Pons (tissue), 1 donor: ENCODE data around the gene INPP5J.
A peak's percentile ranks its signal among the peaks of the same experiment; 100 is the strongest.
"Not testable (repeated sequence)": the region's sequence is repeated elsewhere in the genome, so short reads cannot be mapped to it uniquely, and the experiment has no call there.

ENCODE experiments used
- DNase-seq: peaks from one replicate; pipeline ENCODE4 v3.0.0-alpha.2; 2016; ENCODE audit warnings: low spot score

Gene INPP5J, protein sequence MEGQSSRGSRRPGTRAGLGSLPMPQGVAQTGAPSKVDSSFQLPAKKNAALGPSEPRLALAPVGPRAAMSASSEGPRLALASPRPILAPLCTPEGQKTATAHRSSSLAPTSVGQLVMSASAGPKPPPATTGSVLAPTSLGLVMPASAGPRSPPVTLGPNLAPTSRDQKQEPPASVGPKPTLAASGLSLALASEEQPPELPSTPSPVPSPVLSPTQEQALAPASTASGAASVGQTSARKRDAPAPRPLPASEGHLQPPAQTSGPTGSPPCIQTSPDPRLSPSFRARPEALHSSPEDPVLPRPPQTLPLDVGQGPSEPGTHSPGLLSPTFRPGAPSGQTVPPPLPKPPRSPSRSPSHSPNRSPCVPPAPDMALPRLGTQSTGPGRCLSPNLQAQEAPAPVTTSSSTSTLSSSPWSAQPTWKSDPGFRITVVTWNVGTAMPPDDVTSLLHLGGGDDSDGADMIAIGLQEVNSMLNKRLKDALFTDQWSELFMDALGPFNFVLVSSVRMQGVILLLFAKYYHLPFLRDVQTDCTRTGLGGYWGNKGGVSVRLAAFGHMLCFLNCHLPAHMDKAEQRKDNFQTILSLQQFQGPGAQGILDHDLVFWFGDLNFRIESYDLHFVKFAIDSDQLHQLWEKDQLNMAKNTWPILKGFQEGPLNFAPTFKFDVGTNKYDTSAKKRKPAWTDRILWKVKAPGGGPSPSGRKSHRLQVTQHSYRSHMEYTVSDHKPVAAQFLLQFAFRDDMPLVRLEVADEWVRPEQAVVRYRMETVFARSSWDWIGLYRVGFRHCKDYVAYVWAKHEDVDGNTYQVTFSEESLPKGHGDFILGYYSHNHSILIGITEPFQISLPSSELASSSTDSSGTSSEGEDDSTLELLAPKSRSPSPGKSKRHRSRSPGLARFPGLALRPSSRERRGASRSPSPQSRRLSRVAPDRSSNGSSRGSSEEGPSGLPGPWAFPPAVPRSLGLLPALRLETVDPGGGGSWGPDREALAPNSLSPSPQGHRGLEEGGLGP

DNA sequence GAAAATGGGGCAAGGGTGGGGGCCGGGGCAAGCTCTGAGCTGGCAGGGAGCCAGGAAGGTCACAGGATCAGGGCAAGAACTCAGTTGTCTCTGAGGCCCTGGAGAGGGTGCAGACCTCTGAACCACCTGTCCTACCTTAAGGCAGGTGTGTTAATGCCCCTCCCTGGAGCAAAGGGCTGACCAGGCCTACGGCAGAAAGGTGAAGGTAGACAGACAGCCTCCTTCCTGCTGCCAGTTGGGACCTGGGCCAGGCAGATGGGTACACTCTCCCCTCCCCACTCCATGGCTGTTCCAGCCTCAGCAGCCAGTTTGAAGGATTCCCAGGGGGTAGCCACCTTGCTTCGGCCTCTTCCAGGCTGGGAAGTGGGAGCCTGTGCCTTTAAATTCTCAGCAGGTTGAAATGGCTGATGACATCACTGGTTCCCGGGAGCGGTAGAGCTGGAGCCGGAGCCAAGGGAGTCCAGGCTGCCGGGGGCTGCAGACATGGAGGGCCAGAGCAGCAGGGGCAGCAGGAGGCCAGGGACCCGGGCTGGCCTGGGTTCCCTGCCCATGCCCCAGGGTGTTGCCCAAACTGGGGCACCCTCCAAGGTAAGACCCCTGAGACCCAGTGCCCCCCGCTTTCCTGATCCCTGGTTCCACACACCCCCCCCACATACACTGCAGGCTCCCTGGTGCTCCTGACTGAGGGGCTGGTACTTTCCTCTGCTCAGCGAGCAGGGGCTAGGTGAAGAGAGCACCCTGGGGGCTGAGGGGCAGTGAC, at the start of gene INPP5J:
INPP5J (plus strand) TSS at position 435 of the 760 bp plus-strand sequence; CDS start at position 484, 49 bp downstream.
- DNase-seq: peak; percentile 29

DNA sequence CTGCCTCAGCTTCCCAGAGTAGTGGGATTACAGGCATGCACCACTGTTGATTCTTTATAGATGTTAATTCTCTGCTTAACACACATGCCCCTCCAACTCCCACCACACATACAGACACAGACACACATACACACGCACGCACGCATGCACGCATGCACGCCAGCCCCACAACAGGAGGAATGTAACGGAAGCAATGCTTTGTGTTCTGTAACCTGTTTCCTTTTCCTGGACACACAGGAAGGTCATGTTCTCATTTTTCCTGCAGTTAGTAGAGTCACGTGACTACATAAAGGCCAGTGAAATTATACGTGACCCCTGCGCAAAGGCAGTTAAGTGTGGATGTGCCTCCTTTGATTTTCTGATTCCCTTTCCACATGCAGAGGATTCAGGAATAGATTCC, 49.6 kb upstream of the INPP5J start:
- not testable (repeated sequence) for DNase-seq

DNA sequence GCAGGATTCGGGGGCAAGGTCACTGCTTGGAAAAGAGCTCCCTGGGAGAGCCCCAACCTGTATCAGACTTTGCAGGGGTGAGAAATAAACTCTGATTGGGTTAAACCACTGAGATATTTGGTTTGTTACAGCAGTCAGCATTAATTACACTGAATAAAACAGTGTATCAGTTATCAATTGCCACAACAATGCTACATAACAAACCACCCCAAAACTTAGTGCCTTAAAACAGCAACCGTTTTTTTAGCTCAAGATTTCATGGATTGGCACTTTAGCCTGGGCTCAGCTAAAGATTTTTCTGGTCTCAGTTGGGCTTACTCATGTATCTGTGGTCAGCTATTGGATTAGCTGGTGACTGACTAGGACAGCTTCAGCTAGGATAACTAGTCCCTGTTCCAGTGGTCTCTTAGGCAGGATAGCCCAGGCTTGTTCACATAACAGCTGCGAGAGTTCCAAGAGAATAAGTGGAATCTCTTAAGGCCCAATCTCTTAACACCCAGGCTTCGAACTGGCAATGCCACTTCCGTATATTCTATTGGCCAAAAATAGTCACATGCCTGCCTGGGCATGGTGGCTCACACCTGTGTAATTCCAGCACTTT, 49.1 kb upstream of the INPP5J start:
- not testable (repeated sequence) for DNase-seq

DNA sequence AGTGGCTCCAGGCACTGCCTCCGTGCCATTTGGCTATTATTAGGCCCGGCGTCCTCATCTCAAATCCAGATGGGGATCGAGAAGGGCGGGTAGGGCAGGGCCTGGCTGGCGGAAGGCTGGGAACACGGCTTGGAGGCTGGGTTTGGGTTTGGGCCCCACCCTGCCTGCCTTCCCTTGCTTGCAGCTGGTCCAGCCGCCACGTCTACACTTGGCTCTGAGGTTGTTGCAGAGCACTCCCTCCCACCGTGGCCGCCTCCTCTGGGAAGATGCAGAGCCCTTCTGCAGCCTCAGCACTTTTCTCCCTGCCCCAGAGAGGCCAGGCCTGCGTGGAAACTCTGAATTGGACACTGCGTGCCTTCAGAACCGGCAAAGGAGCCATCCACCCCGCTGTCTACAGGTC, 46.8 kb upstream of the INPP5J start:
- DNase-seq: no peak

DNA sequence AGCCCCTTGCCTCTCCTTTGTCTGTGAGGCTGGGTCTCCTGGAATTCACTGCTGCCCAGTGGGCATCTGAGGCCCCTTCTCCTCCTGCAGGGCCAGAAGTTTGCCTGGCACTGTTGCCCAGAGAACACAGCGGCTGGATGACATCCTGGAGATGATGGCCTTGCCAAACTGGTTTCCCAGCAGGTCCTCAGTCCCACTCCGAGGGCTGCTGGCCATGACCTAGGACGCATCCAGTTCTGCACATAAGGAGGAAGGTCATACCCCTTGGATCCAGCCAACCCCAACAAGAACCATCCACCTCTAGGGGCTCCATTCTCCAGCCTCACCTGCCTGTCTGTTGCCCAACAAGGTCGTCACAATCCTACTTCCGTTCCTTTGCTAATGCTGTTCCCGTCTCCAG, 45.1 kb upstream of the INPP5J start:
- DNase-seq: no peak

DNA sequence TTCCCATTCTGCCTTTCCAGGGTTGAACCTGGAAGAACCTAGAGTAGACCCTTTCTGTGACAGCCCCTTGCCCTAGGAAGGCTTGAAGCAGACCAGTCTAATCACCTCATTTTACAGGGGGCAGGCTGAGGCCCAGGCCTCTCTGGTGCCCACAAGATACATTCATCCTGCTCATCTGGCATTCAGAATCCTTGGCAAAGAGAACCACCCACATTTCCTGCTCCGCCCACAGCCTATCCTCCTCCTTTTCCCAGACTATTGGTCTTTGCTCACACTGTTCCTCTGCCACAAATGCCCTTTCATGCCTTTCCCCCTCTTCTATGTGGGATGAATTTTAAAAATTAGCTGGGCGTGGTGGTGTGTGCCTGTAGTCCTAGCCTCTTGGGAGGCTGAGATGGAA, 44.4 kb upstream of the INPP5J start:
- DNase-seq: not testable (repeated sequence)

DNA sequence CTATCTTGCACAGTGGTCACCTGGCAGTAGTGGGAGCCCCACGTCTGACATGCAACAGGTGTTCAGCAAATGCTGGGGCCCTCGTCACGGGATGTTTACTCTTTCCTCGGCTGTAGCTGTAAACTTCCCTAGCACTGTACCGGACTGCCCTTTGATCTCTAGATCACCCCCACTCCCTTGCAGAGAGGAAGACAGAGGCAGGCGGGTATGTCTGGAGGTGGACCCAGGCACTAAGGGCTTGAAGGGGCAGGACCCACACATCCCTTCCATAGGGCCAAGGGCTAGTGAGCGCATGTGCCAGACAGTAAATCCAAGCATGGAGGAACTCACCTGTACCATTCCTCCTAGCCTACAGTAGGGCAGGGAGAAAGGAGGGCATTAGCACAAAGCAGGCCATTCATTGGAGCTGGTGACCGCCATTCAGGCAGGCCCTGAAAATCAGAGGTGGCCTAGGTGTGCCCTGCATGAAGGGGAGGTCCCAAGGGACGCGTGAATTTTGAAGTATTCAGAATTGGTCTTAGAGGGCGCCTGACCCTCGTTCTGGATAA, 43.6 kb upstream of the INPP5J start:
- DNase-seq: no peak

DNA sequence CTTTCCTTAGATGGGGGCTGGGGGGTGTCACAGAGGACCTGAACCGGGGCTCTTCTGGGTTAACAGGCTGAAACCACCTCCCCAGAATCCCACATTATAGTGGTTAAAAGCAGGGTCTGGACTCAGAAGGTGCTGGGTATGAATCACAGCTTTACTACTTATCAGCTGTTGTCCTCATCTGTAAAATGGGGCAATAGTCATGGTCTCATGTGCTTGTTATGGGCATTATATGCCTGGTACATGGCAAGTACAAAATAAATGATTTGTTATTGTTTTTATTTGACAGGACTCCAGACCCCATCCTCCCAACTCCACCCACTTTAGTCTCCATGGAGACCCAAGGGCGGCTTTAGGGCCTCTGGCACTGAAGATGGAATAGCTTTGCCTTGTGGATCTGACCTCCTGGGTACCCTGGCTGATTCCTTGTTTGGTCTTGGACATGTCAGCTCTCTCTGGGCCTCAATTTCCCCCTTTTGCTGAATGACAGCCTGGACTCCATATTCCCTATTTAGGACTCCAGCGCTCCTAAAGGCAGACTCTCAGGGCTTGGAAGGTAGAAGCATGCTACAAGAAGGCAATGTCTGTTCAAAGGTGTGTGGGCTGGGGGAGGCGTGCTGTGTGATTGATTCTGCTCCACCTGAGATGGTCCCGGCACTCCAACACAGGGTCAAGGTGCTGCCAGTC, 42.5 kb upstream of the INPP5J start:
- DNase-seq: no peak

DNA sequence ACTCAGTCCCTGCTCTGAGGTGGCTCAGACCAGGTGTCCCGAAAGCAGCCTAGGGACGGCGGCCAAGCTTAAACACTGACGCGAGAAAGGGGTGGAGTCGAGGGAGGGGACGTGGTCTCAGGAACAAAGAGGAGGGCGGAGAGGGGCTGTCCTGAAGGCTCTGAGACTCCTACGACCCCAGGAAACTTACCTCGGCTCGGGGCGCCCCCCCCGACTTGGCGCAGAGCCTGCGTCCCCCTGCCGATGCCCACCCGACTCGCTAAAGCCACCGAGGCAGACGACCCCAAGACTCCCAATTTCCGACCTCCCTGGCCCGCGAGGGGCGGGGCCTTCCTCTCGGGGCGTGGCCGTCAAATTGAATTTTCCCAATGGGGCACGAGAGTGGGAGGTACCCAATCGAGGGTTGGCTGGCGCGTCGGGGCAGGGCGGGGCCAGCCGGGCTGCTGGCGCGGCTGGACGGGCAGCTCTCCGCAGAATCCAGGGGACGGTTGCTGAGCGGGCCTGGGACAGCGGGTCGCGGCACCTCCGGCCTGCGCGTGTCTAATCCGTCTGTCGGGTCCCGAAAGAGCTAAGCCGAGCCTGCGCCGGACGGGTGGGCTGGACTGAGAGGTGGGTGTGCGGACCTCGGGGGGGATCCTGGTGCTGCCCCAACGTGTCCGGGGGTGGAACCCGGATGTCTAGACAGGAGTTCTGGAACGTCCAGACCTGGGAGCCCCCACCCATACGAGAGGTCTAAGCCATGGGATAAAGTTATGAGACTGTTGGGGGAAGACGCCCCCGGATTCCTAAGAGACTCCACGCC, 41.7 kb upstream of the INPP5J start, which contains the start of gene SMTN:
SMTN (plus strand) TSS at position 471 of the 802 bp plus-strand sequence. CDS start 1,941 bp downstream, outside the sequence.
- peak; percentile 67 for DNase-seq

DNA sequence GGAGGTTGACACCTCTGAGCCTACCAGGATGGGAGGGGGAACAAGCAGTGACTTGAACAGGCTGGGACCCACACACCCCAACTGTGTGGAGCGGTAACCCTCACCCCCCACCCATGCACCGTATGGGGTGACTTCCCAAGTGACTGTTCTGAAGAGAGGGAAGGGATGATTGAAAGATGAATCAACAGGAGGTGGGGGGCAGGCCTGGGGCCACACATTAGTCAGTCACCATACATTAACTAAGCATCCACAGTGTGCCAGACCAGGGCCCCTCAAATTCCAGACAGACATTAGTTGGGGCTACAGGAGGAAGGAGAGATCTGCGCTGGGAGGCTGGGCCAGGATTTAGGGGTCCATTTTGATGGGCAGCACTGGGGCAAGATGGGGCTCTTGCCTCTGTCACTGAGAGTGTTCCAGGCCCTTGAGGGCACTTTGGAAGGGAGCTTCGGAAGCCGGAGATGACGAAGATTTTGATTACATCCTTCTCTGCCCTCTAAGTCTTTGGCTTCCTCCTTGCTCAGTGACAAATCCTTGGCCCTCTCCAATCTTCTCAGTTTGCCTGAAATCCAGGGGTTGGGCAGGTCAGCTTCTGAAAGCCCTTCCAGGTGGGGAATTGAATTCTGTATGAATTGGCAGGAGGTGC, 40.7 kb upstream of the INPP5J start:
- no peak for DNase-seq

DNA sequence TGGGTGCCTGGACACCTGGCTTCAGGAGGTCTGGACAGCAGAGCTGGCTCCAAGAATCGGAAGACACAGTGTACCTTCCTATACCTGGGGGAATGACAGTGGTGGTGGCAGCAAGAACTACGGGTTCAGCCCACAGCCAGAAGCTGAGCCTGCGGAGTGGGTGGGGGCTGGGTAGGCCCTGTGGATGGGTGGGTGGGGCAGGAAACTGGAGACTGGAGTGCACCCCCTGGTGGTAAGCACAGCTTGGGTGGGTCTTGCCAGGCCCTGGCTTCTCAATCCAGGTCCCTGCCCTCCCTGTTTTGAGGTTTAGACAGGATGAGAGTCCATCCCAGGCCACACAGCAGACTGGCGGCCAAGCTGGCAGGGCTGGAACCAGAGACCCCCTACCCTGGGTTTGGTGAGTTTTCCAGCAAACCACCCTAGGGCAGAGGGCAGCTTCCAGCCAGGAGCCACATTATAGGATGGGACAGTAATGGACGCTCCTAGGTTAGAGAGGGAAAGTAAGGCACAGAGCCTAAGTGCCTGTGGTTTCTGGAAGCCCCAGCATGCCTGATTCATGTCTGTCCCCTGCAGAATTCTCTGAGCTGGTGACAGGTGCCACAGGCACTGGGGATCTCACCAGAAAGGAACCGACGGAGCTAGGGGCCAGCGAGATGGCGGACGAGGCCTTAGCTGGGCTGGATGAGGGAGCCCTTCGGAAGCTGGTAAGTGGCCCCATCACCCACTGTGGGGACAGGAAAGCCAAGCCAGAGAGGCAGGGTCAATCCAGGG, 40.0 kb upstream of the INPP5J start:
- no peak for DNase-seq

DNA sequence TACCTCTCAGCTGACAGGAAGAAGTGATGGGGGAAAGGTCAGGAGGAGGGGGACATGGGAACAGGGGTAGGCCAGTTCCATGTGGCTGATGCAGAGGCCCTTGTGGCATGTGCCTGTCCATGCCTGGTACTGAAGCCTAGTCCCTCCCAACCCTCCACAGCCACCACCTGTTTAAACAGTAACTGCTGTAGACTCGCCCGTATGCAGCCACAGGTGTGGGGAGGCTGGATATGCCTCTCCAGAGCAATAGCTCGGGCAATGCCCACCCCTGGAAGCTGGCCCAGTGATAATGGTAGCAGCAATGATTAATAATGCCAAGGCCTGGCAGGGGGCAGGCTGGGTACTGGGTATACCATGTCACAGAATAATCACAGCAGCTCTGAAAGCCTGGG, 39.4 kb upstream of the INPP5J start:
- no peak for DNase-seq

DNA sequence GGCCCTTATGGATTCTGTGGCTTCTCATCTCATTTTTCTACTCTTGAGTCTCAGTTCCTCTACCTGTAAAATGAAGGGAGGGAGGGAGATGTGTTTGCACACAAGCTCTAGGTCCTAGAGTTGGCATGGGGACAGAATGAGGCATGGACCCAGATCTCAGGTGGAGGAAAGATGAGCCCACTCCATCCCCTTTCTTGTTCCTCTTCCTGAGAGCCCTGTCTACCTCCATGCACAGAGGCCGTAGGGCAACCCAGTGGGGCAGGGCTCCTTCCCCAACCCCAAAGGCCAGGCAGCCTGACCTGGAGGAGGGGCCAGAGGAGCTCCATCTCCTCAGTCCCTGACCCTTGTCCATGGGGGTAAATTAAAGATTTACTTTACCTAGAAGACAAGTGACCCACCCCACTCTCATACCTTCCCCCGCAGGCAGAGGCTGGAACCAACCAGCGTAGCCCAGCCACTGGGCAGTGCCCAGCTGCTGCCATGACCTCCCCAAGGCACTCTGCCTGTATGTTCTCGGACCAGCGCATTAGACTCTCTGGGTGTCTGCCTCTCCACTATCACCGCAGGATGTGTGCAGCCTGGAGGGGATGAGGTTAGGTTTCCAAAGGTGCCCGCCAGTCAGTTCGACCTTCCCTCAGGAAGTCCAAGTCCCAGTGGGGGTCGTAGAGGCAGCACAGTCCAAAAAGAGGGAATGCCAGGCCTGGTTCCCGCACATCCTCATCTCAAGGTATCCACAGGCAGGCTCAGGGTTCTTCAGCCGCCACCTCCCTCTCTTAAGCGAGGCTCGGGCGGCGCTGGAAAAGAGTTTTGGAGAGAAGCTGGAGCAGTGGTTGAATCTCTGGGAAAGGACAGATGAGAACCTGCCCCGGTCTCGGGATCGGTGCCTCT, 38.6 kb upstream of the INPP5J start:
- DNase-seq: no peak

DNA sequence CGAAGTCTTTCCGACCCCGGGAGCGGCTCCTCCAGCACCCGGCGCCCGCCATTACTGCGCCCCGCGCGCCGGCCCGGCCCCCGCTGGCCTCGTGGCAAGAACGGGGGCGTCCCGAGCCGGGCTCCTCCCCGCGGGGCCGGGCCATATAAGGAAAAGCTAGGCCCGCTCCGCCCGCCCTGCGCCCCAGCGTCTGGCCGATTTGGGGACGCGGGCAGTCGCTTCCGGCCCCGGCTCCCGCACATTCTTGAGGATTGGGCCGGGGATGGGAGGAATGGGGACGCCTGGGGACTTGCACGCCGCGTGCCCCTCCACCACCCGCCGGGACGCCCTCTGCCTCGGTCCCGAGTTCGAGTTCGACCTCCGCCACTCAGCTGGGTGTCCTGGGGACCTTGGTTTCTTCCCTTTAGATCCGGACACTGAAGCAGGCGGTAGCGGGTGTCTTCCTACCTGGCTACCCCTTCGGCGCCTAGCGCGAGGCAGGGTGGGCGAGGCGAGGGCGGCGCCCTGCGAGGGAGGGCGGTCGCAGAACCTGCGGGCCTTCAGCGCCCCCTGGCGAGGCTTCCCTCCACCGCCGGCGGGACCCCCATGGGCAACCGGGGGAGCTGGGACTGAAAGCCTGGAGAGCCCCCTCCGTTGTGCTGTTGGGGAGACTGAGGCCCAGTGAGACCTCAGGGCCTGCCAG, 37.8 kb upstream of the INPP5J start:
- peak; percentile 78 for DNase-seq

DNA sequence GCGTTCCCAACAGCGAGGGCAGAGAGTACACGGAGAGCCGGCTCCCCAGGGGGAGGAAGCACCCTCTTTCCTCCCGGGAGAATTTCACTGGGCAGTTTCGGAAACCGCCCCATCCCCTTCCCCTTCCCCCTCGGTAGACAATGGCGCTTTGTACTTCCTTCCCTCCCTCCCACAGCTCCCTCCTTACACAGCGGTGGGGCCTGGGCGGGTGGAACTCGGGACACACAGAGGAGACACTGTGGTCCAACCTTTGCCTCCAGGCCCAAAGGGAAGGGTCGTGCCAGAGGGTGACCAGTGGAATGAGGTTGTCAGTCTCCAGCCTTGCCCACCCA, 37.3 kb upstream of the INPP5J start:
- DNase-seq: peak; percentile 89

DNA sequence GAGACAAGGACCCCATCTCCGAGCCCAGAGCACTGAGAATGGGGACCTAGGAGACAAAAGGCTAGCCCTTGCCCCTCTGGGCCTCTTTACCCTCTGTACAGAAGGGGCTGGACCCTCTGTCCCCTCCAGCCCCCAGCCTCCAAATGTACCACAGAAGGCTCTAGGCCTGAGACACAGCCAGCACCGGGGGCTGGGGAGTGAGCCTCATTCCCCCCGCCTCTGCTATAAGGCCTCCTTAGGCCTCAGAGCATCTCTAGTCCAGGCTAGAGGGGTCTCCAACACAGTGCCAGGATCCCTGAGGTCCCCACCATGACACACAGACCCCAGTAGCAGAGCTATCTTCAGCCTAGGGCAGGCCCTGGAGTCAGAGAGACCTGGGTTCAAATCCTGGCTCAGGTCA, 36.8 kb upstream of the INPP5J start:
- DNase-seq: no peak
